ENCODE measurements around the gene TRIM40.
"Not testable (repeated sequence)": the region's sequence is repeated elsewhere in the genome, so short reads cannot be mapped to it uniquely, and the experiment has no call there.

Gene TRIM40

GRCh38 chr6:30113003-30113759, 22.8 kb upstream of the TRIM40 start, which contains the start of gene TRIM31:
TRIM31 (minus strand) TSS chr6:30113090; CDS start chr6:30112805, 285 bp downstream.
- no peak for DNase-seq (ENCODE audit: low read depth)

- DNase-seq (ENCODE audit: low read depth) = no peak
Observed at GRCh38 chr6:30113841-30114240, 22.1 kb upstream of the TRIM40 start.

- no peak for DNase-seq (ENCODE audit: low read depth)
Observed at GRCh38 chr6:30116724-30117123, 19.2 kb upstream of the TRIM40 start.

- DNase-seq (ENCODE audit: low read depth) = not testable (repeated sequence)
Observed at GRCh38 chr6:30118691-30119090, 17.2 kb upstream of the TRIM40 start.

GRCh38 chr6:30121446-30122366, 14.2 kb upstream of the TRIM40 start:
- no peak for DNase-seq (ENCODE audit: low read depth)

GRCh38 chr6:30122515-30122914, 13.4 kb upstream of the TRIM40 start:
- no peak for DNase-seq (ENCODE audit: low read depth)

- no peak for DNase-seq (ENCODE audit: low read depth)
Observed at GRCh38 chr6:30127238-30128093, 8.5 kb upstream of the TRIM40 start.

GRCh38 chr6:30129265-30130178, 6.4 kb upstream of the TRIM40 start:
- no peak for DNase-seq (ENCODE audit: low read depth)

GRCh38 chr6:30130179-30130679, 5.7 kb upstream of the TRIM40 start:
- DNase-seq (ENCODE audit: low read depth) = no peak

- peak; percentile 35 for DNase-seq (ENCODE audit: low read depth)
Observed at GRCh38 chr6:30130887-30131862, 4.8 kb upstream of the TRIM40 start.

GRCh38 chr6:30131947-30132497, 3.9 kb upstream of the TRIM40 start:
- no peak for DNase-seq (ENCODE audit: low read depth)

- DNase-seq (ENCODE audit: low read depth) = no peak
Observed at GRCh38 chr6:30135147-30135546, 793 bp upstream of the TRIM40 start.

GRCh38 chr6:30136570-30137286, 788 bp downstream of the TRIM40 start:
- no peak for DNase-seq (ENCODE audit: low read depth)

GRCh38 chr6:30140240-30140639, 4.3 kb downstream of the TRIM40 start:
- not testable (repeated sequence) for DNase-seq (ENCODE audit: low read depth)

GRCh38 chr6:30142665-30143064, 6.7 kb downstream of the TRIM40 start:
- no peak for DNase-seq (ENCODE audit: low read depth)

- DNase-seq (ENCODE audit: low read depth) = no peak
Observed at GRCh38 chr6:30143780-30144179, 7.8 kb downstream of the TRIM40 start.

GRCh38 chr6:30144811-30145210, 8.9 kb downstream of the TRIM40 start:
- no peak for DNase-seq (ENCODE audit: low read depth)

- DNase-seq (ENCODE audit: low read depth) = no peak
Observed at GRCh38 chr6:30145818-30146217, 9.9 kb downstream of the TRIM40 start.

GRCh38 chr6:30147096-30147495, 11.2 kb downstream of the TRIM40 start:
- no peak for DNase-seq (ENCODE audit: low read depth)

Measured in stimulated activated CD8-positive, alpha-beta memory T cell treated with anti-CD3 and anti-CD28 coated beads, Interleukin-15, amount 100 ng/mL, for 1 hour (primary cell).